SK-N-SH (cell line): ENCODE results near the gene KIF5C. TPM values are rescaled to one million over a fixed set of nuclear protein-coding genes. Genes with fewer than 3 reads are reported as not detected.

Source experiments
- CTCF ChIA-PET: fragments of 300-600, 350-600 bp; formaldehyde crosslinking; extraction: SDS; loops from one replicate; lab custom pipeline; 2021; lab: Yijun Ruan, JAX
- POLR2A ChIA-PET: fragments of 350-600 bp; sonication (Branson Sonifier 250); formaldehyde crosslinking; extraction: SDS; loops from one replicate; lab custom pipeline; 2020; ENCODE audit warnings: antibody characterized with exemption, inconsistent platforms; lab: Yijun Ruan, JAX
- DNase-seq: peaks from one replicate; pipeline ENCODE4 v3.0.0; 2012
- H2AFZ ChIP-seq: fragments of 200-600 bp; sonication (generic); 2 replicates; pipeline ENCODE4 v1.8.1; 2016; ENCODE audit warnings: antibody characterized with exemption, mild to moderate bottlenecking, low read depth
- H3F3A ChIP-seq: fragments of 200-600 bp; sonication (generic); replicated peaks from 2 replicates; pipeline ENCODE3; 2016; ENCODE audit warnings: antibody characterized with exemption, mild to moderate bottlenecking; ENCODE audit not compliant: insufficient read depth
- H3K27ac ChIP-seq, 2 experiments: fragments of 200-500 bp in 1 of 2; fragments of 200-600 bp in 1 of 2; sonication (Bioruptor generic) in 1 of 2; sonication (generic), shearing (Covaris generic) in 1 of 2; 2 replicates each; pipeline versions ENCODE4 v1.5.1 to v1.6.1; 2014 to 2016; ENCODE audit warnings: low read depth in 2 of 2, inconsistent platforms in 1 of 2, low read length in 1 of 2, mild to moderate bottlenecking in 1 of 2, mixed read lengths in 1 of 2
- H3K27me3 ChIP-seq: fragments of 200-600 bp; sonication (generic), shearing (Covaris generic); 2 replicates; pipeline ENCODE4 v1.6.1; 2016; ENCODE audit warnings: mixed run types; ENCODE audit not compliant: insufficient read depth
- H3K36me3 ChIP-seq, 2 experiments: fragments of 200-500 bp in 1 of 2; fragments of 200-600 bp in 1 of 2; sonication (Bioruptor generic) in 1 of 2; sonication (generic) in 1 of 2; replicated peaks in 1 of 2; 2 replicates each; pipeline versions ENCODE3 to v1.5.1; 2014 to 2016; ENCODE audit warnings: low read length in 1 of 2, mild to moderate bottlenecking in 1 of 2; ENCODE audit not compliant: insufficient read depth in 2 of 2, control insufficient read depth in 1 of 2
- H3K4me1 ChIP-seq, 2 experiments: fragments of 200-500 bp in 1 of 2; fragments of 200-600 bp in 1 of 2; sonication (Bioruptor generic) in 1 of 2; sonication (generic), shearing (Covaris generic) in 1 of 2; 2 replicates each; pipeline versions ENCODE4 v1.5.1 to v1.6.1; 2014 to 2016; ENCODE audit warnings: low read depth in 1 of 2, low read length in 1 of 2, mixed run types in 1 of 2; ENCODE audit not compliant: insufficient read depth in 2 of 2, control insufficient read depth in 1 of 2
- H3K4me2 ChIP-seq: fragments of 200-600 bp; sonication (generic), shearing (Covaris generic); 2 replicates; pipeline ENCODE4 v1.6.1; 2017; ENCODE audit warnings: mixed run types
- H3K4me3 ChIP-seq, 2 experiments: fragments of 200-500 bp in 1 of 2; fragments of 200-600 bp in 1 of 2; sonication (Bioruptor generic) in 1 of 2; sonication (generic), shearing (Covaris generic) in 1 of 2; 2 replicates each; pipeline versions ENCODE4 v1.5.1 to v1.8.1; 2014 to 2016; ENCODE audit warnings: low read depth in 2 of 2, inconsistent platforms in 1 of 2, low read length in 1 of 2, mild to moderate bottlenecking in 1 of 2, mixed read lengths in 1 of 2, moderate library complexity in 1 of 2
- H3K79me2 ChIP-seq: fragments of 200-600 bp; sonication (generic); 2 replicates; pipeline ENCODE4 v1.8.1; 2017; ENCODE audit warnings: mild to moderate bottlenecking; ENCODE audit not compliant: insufficient read depth
- H3K9ac ChIP-seq: fragments of 200-600 bp; sonication (generic); 2 replicates; pipeline ENCODE4 v1.6.1; 2017; ENCODE audit warnings: mixed run types
- H3K9me2 ChIP-seq: fragments of 200-600 bp; sonication (generic); 2 replicates; pipeline ENCODE4 v1.6.1; 2017; ENCODE audit warnings: mixed run types
- H3K9me3 ChIP-seq: fragments of 200-600 bp; sonication (generic); 2 replicates; pipeline ENCODE4 v1.6.1; 2017; ENCODE audit warnings: mixed run types, mild to moderate bottlenecking, moderate library complexity
- H4K20me1 ChIP-seq: fragments of 200-600 bp; sonication (generic); 2 replicates; pipeline ENCODE4 v1.6.1; 2017; ENCODE audit warnings: mild to moderate bottlenecking, mixed run types; ENCODE audit not compliant: insufficient read depth
- ELF1 ChIP-seq: IDR thresholded peaks from 2 replicates; pipeline ENCODE4 v1.4.0; 2012
- EP300 ChIP-seq, 2 experiments: IDR thresholded peaks; 2 replicates each; pipeline versions ENCODE4 v1.4.0 to v1.6.1; 2012; ENCODE audit warnings: borderline replicate concordance in 1 of 2, low read depth in 1 of 2, low read length in 1 of 2
- EZH2phosphoT487 ChIP-seq: fragments of 200-600 bp; sonication (generic); IDR thresholded peaks from 2 replicates; pipeline ENCODE4 v1.6.1; 2017; ENCODE audit warnings: low read depth, mixed run types, mild to moderate bottlenecking, antibody characterized with exemption, moderate library complexity, borderline replicate concordance
- FOXM1 ChIP-seq: IDR thresholded peaks from 2 replicates; pipeline ENCODE4 v1.4.0; 2012; ENCODE audit warnings: low read depth, mild to moderate bottlenecking
- GABPA ChIP-seq: IDR thresholded peaks from 2 replicates; pipeline ENCODE4 v1.4.0; 2012; ENCODE audit warnings: low read depth, mild to moderate bottlenecking
- GATA2 ChIP-seq: sonication (generic); formaldehyde crosslinking; IDR thresholded peaks from 2 replicates; pipeline ENCODE4 v1.5.0; 2020; ENCODE audit warnings: mild to moderate bottlenecking, missing genetic modification reagents
- MEF2A ChIP-seq: IDR thresholded peaks from 2 replicates; pipeline ENCODE4 v1.4.0; 2012; ENCODE audit warnings: low read depth, borderline replicate concordance
- MXI1 ChIP-seq: IDR thresholded peaks from 2 replicates; pipeline ENCODE4 v1.6.1; 2012; ENCODE audit warnings: mild to moderate bottlenecking, low read depth, low read length, improper control_type of control experiment
- NRF1 ChIP-seq: IDR thresholded peaks from 2 replicates; pipeline ENCODE4 v1.6.1; 2012; ENCODE audit warnings: low read depth, mild to moderate bottlenecking, low read length
- PBX3 ChIP-seq: IDR thresholded peaks from 2 replicates; pipeline ENCODE4; 2012
- POLR2AphosphoS5 ChIP-seq: IDR thresholded peaks from 2 replicates; pipeline ENCODE4 v1.6.1; 2012; ENCODE audit warnings: low read depth, low read length
- RCOR1 ChIP-seq: fragments of 150-350 bp; IDR thresholded peaks from 2 replicates; pipeline ENCODE4 v1.6.1; 2017; ENCODE audit warnings: antibody characterized with exemption, low read length
- SIN3A ChIP-seq: IDR thresholded peaks from 2 replicates; pipeline ENCODE4 v1.6.1; 2012; ENCODE audit warnings: low read depth, mild to moderate bottlenecking, low read length, moderate library complexity, borderline replicate concordance
- SMC3 ChIP-seq: IDR thresholded peaks from 2 replicates; pipeline ENCODE4 v1.6.1; 2012; ENCODE audit warnings: low read depth, low read length, improper control_type of control experiment
- TAF1 ChIP-seq: IDR thresholded peaks from 2 replicates; pipeline ENCODE4 v1.6.1; 2012; ENCODE audit warnings: low read depth, mild to moderate bottlenecking, low read length, moderate library complexity, borderline replicate concordance
- TEAD4 ChIP-seq: IDR thresholded peaks from 2 replicates; pipeline ENCODE4 v1.4.0; 2012; ENCODE audit warnings: mild to moderate bottlenecking, borderline replicate concordance; ENCODE audit not compliant: insufficient read depth
- YY1 ChIP-seq: IDR thresholded peaks from 2 replicates; pipeline ENCODE4 v1.4.0; 2012; ENCODE audit warnings: low read depth, mild to moderate bottlenecking
- WGBS: methylation state at CpG from one replicate; pipeline ENCODE4 v1.1.6; 2017; ENCODE audit warnings: low lambda C conversion rate; 5-methylcytosine and 5-hydroxymethylcytosine counted together
- polyA plus RNA-seq, 3 experiments: library from polyadenylated mRNA; depleted of rRNA; stranded (reverse); fragments of >200 nt; gene quantifications; 2 replicates each; pipeline ENCODE4 v1.2.3, GENCODE V29; 2012
- TF ChIP-seq, protein P1 (sequence below): fragments of 200-600 bp; sonication (generic); IDR thresholded peaks from 2 replicates; pipeline ENCODE4 v1.6.1; 2017; ENCODE audit warnings: antibody characterized with exemption, mild to moderate bottlenecking, moderate library complexity
- TF ChIP-seq, protein P2 (sequence below): IDR thresholded peaks from 2 replicates; pipeline ENCODE4 v1.6.1; 2012; ENCODE audit warnings: mild to moderate bottlenecking, low read depth, low read length, moderate library complexity
- TF ChIP-seq, protein P3 (sequence below): IDR thresholded peaks from 2 replicates; pipeline ENCODE4 v1.4.0; 2012; ENCODE audit warnings: low read depth, borderline replicate concordance

KIF5C gene
- polyA plus RNA-seq, 1 of the 3 experiments (the other 2 are of a cell fraction) = 3.9 TPM

DNA sequence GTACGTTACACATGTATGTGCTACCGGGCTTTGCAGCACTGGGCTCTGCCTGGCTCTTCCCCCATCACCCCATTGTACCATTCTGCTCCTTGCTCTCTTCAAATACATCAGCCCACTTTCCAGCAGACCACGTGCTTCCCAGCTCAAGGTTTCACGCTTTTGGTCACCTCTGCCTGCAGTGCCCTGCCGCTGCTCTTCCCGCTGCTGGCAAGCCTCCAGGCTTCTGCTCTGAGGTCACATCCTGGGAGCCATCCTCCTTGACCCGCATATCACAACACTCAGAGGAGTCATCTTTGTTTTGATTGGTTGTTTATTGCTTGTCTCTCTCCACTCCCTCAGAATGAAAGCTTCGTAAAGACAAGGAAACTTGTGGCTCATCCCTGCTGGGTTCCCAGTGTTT is 34.1 kb downstream of the KIF5C start:
- no peak overlapping the region for H3K4me2 ChIP-seq
- DNase-seq = no peak
- ChIA-PET CTCF (interaction anchor here (2.4 kb wide), 1 partner anchor 18 kb away, joined by 7 read pairs; no protein-coding TSS in a partner anchor), POLR2A (no interaction called here)
- no peak overlapping the region for H2AFZ ChIP-seq
- H3K4me3 ChIP-seq = no peak overlapping the region
- TF ChIP-seq PBX3 (no peak), RCOR1 (no peak), EP300 (IDR thresholded peaks at IDR 0.05; ENCODE audit: borderline replicate concordance in 1 of 2, low read depth in 1 of 2, low read length in 1 of 2) (no peak), MXI1 (no peak), TEAD4 (no peak), GABPA (no peak), FOXM1 (no peak), GATA2 (CRISPR knock-in tag) (no peak), POLR2AphosphoS5 (no peak), YY1 (no peak), TAF1 (no peak), SMC3 (no peak), EZH2phosphoT487 (no peak), SIN3A (no peak), ELF1 (no peak), MEF2A (no peak), NRF1 (no peak)
- TF ChIP-seq, protein P1, sequence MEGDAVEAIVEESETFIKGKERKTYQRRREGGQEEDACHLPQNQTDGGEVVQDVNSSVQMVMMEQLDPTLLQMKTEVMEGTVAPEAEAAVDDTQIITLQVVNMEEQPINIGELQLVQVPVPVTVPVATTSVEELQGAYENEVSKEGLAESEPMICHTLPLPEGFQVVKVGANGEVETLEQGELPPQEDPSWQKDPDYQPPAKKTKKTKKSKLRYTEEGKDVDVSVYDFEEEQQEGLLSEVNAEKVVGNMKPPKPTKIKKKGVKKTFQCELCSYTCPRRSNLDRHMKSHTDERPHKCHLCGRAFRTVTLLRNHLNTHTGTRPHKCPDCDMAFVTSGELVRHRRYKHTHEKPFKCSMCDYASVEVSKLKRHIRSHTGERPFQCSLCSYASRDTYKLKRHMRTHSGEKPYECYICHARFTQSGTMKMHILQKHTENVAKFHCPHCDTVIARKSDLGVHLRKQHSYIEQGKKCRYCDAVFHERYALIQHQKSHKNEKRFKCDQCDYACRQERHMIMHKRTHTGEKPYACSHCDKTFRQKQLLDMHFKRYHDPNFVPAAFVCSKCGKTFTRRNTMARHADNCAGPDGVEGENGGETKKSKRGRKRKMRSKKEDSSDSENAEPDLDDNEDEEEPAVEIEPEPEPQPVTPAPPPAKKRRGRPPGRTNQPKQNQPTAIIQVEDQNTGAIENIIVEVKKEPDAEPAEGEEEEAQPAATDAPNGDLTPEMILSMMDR = no peak
- TF ChIP-seq, protein P2, sequence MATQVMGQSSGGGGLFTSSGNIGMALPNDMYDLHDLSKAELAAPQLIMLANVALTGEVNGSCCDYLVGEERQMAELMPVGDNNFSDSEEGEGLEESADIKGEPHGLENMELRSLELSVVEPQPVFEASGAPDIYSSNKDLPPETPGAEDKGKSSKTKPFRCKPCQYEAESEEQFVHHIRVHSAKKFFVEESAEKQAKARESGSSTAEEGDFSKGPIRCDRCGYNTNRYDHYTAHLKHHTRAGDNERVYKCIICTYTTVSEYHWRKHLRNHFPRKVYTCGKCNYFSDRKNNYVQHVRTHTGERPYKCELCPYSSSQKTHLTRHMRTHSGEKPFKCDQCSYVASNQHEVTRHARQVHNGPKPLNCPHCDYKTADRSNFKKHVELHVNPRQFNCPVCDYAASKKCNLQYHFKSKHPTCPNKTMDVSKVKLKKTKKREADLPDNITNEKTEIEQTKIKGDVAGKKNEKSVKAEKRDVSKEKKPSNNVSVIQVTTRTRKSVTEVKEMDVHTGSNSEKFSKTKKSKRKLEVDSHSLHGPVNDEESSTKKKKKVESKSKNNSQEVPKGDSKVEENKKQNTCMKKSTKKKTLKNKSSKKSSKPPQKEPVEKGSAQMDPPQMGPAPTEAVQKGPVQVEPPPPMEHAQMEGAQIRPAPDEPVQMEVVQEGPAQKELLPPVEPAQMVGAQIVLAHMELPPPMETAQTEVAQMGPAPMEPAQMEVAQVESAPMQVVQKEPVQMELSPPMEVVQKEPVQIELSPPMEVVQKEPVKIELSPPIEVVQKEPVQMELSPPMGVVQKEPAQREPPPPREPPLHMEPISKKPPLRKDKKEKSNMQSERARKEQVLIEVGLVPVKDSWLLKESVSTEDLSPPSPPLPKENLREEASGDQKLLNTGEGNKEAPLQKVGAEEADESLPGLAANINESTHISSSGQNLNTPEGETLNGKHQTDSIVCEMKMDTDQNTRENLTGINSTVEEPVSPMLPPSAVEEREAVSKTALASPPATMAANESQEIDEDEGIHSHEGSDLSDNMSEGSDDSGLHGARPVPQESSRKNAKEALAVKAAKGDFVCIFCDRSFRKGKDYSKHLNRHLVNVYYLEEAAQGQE = no peak
- TF ChIP-seq, protein P3, sequence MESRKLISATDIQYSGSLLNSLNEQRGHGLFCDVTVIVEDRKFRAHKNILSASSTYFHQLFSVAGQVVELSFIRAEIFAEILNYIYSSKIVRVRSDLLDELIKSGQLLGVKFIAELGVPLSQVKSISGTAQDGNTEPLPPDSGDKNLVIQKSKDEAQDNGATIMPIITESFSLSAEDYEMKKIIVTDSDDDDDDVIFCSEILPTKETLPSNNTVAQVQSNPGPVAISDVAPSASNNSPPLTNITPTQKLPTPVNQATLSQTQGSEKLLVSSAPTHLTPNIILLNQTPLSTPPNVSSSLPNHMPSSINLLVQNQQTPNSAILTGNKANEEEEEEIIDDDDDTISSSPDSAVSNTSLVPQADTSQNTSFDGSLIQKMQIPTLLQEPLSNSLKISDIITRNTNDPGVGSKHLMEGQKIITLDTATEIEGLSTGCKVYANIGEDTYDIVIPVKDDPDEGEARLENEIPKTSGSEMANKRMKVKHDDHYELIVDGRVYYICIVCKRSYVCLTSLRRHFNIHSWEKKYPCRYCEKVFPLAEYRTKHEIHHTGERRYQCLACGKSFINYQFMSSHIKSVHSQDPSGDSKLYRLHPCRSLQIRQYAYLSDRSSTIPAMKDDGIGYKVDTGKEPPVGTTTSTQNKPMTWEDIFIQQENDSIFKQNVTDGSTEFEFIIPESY = no peak
- peaks cover 0 to 18% of the 10 kb centered on the region in 2 experiments; a peak in 1 of 4 replicates for H3K4me1 ChIP-seq
- 75% methylated on average over 8 of the region's 8 CpGs for WGBS
- no peaks in the 10 kb centered on the region for H3K27me3 ChIP-seq
- H3F3A ChIP-seq = no peaks in the 10 kb centered on the region
- H3K27ac ChIP-seq = no peak overlapping the region
- no peaks in the 10 kb centered on the region for H4K20me1 ChIP-seq
- H3K9ac ChIP-seq = no peak overlapping the region
- no peaks in the 10 kb centered on the region for H3K36me3 ChIP-seq
- no peaks in the 10 kb centered on the region for H3K9me3 ChIP-seq
- no peaks in the 10 kb centered on the region for H3K9me2 ChIP-seq
- H3K79me2 ChIP-seq = no peaks in the 10 kb centered on the region
